BLaER1 treated with 17β-estradiol and CSF1 and Interleukin-3, amounts not matched to agents 10 nM and 100 nM (cell line): ENCODE results near the gene CD34.
A peak's percentile ranks its signal among the peaks of the same experiment; 100 is the strongest.

Source experiments
- H3K27ac ChIP-seq, 11 experiments: shearing (Covaris generic); formaldehyde crosslinking; 2 replicates each; pipeline ENCODE4 v1.8.1; 2022
- H3K27me3 ChIP-seq, 11 experiments: shearing (Covaris generic); formaldehyde crosslinking; 2 replicates each; pipeline ENCODE4 v1.8.1; 2022
- H3K36me3 ChIP-seq, 11 experiments: shearing (Covaris generic); formaldehyde crosslinking; 2 replicates each; pipeline ENCODE4 v1.8.1; 2022
- H3K4me1 ChIP-seq, 10 experiments: shearing (Covaris generic); formaldehyde crosslinking; 2 replicates each; pipeline ENCODE4 v1.8.1; 2022
- H3K4me2 ChIP-seq, 11 experiments: shearing (Covaris generic); formaldehyde crosslinking; 2 replicates each; pipeline ENCODE4 v1.8.1; 2022
- H3K4me3 ChIP-seq, 10 experiments: shearing (Covaris generic); formaldehyde crosslinking; 2 replicates each; pipeline ENCODE4 v1.8.1; 2022
- H3K9ac ChIP-seq, 11 experiments: shearing (Covaris generic); formaldehyde crosslinking; 2 replicates each; pipeline ENCODE4 v1.8.1; 2022
- H3K9me3 ChIP-seq, 11 experiments: shearing (Covaris generic); formaldehyde crosslinking; replicated peaks in 1 of 11; 2 replicates each; pipeline ENCODE4 v1.8.1; 2022
- H4K20me1 ChIP-seq, 11 experiments: shearing (Covaris generic); formaldehyde crosslinking; 2 replicates each; pipeline ENCODE4 v1.8.1; 2022
- Cebpa-rat ChIP-seq, 11 experiments: shearing (Covaris generic); IDR thresholded peaks; 2 replicates each; pipeline ENCODE4 v1.8.1; 2022

Gene CD34

GRCh38 chr1:207870306-207871031, 40.5 kb downstream of the CD34 start:
- H3K4me3 ChIP-seq: no peak overlapping the region
- H3K9me3 ChIP-seq: no peaks in the 10 kb centered on the region
- no peaks in the 10 kb centered on the region; a peak in 1 of 22 replicates for H3K36me3 ChIP-seq
- no peak for TF ChIP-seq Cebpa-rat (IDR thresholded peaks at IDR 0.05)
- H3K27me3 ChIP-seq: no peaks in the 10 kb centered on the region
- H3K27ac ChIP-seq: no peak overlapping the region
- H3K4me1 ChIP-seq: peaks cover 58 to 80% (median 75%) of the 10 kb centered on the region in 10 experiments
- H4K20me1 ChIP-seq: peaks cover 0 to 7% (median 0%) of the 10 kb centered on the region in 11 experiments; a peak in 2 of 22 replicates
- H3K9ac ChIP-seq: no peak overlapping the region
- H3K4me2 ChIP-seq: peak overlapping the region in 5 of 11 experiments; percentile 21 to 97 (median 40); a peak in 10 of 22 replicates

GRCh38 chr1:207869859-207870258, 41.1 kb downstream of the CD34 start:
- Histone ChIP-seq H4K20me1 (peaks cover 0 to 7% (median 0%) of the 10 kb centered on the region in 11 experiments; a peak in 2 of 22 replicates), H3K4me3 (no peak overlapping the region), H3K4me2 (peak overlapping the region in 10 of 11 experiments; percentile 56 to 100 (median 98); a peak in 19 of 22 replicates), H3K9me3 (no peaks in the 10 kb centered on the region), H3K4me1 (peaks cover 63 to 81% (median 76%) of the 10 kb centered on the region in 10 experiments), H3K36me3 (no peaks in the 10 kb centered on the region; a peak in 1 of 22 replicates), H3K9ac (no peak overlapping the region), H3K27ac (no peak overlapping the region), H3K27me3 (no peaks in the 10 kb centered on the region)
- no peak for TF ChIP-seq Cebpa-rat (IDR thresholded peaks at IDR 0.05)

GRCh38 chr1:207868774-207869721, 41.9 kb downstream of the CD34 start:
- Histone ChIP-seq H3K9ac (peak overlapping the region; percentile 72 to 87 (median 81)), H3K27ac (peak overlapping the region; percentile 59 to 77 (median 67)), H4K20me1 (peaks cover 0 to 7% (median 0%) of the 10 kb centered on the region in 11 experiments; a peak in 2 of 22 replicates), H3K27me3 (no peaks in the 10 kb centered on the region), H3K4me1 (peaks cover 63 to 82% (median 76%) of the 10 kb centered on the region in 10 experiments), H3K4me2 (peak overlapping the region; percentile 93 to 100 (median 99)), H3K4me3 (peak overlapping the region; percentile 81 to 95 (median 86)), H3K36me3 (no peaks in the 10 kb centered on the region; a peak in 1 of 22 replicates), H3K9me3 (no peaks in the 10 kb centered on the region)
- TF ChIP-seq Cebpa-rat (IDR thresholded peaks at IDR 0.05): no peak

GRCh38 chr1:207868251-207868773, 42.6 kb downstream of the CD34 start:
- Histone ChIP-seq H4K20me1 (peaks cover 0 to 7% (median 0%) of the 10 kb centered on the region in 11 experiments; a peak in 3 of 22 replicates), H3K27me3 (no peaks in the 10 kb centered on the region), H3K36me3 (peaks cover 0 to under 1% (median 0%) of the 10 kb centered on the region in 11 experiments; a peak in 1 of 22 replicates), H3K27ac (peak overlapping the region; percentile 59 to 77 (median 67)), H3K4me1 (peaks cover 63 to 82% (median 76%) of the 10 kb centered on the region in 10 experiments), H3K9ac (peak overlapping the region; percentile 72 to 87 (median 81)), H3K4me3 (peak overlapping the region; percentile 81 to 95 (median 86)), H3K9me3 (no peaks in the 10 kb centered on the region), H3K4me2 (peak overlapping the region; percentile 93 to 100 (median 99))
- TF ChIP-seq Cebpa-rat (IDR thresholded peaks at IDR 0.05): no peak

- Histone ChIP-seq H3K4me1 (peaks cover 63 to 81% (median 75%) of the 10 kb centered on the region in 10 experiments), H4K20me1 (peaks cover 0 to 7% (median 0%) of the 10 kb centered on the region in 11 experiments; a peak in 3 of 22 replicates), H3K4me2 (peak overlapping the region; percentile 93 to 100 (median 99)), H3K4me3 (peak overlapping the region; percentile 81 to 95 (median 86)), H3K36me3 (peaks cover 0 to 8% (median 0%) of the 10 kb centered on the region in 11 experiments; a peak in 3 of 22 replicates), H3K27me3 (no peaks in the 10 kb centered on the region), H3K9ac (peak overlapping the region; percentile 72 to 87 (median 81); a peak in 21 of 22 replicates), H3K27ac (peak overlapping the region in 7 of 11 experiments; percentile 65 to 77 (median 70); a peak in 7 of 22 replicates), H3K9me3 (no peaks in the 10 kb centered on the region)
- no peak for TF ChIP-seq Cebpa-rat (IDR thresholded peaks at IDR 0.05)
These were observed 43.5 kb downstream of the CD34 start for GRCh38 chr1:207867136-207868109.

- H3K4me1 ChIP-seq: peaks cover 67 to 86% (median 79%) of the 10 kb centered on the region in 10 experiments
- peak overlapping the region in 1 of 11 experiments; percentile 87; a peak in 1 of 22 replicates for H3K9ac ChIP-seq
- H3K4me2 ChIP-seq: peak overlapping the region; percentile 93 to 100 (median 99)
- no peak overlapping the region; a peak in 1 of 20 replicates for H3K4me3 ChIP-seq
- no peaks in the 10 kb centered on the region for H3K9me3 ChIP-seq
- TF ChIP-seq Cebpa-rat (IDR thresholded peaks at IDR 0.05): no peak
- H3K27ac ChIP-seq: no peak overlapping the region
- no peaks in the 10 kb centered on the region for H3K27me3 ChIP-seq
- H3K36me3 ChIP-seq: peaks cover 0 to 8% (median 0%) of the 10 kb centered on the region in 11 experiments; a peak in 3 of 22 replicates
- peaks cover 0 to 7% (median 0%) of the 10 kb centered on the region in 11 experiments; a peak in 4 of 22 replicates for H4K20me1 ChIP-seq
These were observed 44.3 kb downstream of the CD34 start for GRCh38 chr1:207866471-207867135.

GRCh38 chr1:207863893-207864535, 46.9 kb downstream of the CD34 start:
- Histone ChIP-seq H3K36me3 (peaks cover 0 to 14% (median 0%) of the 10 kb centered on the region in 11 experiments; a peak in 7 of 22 replicates), H3K9ac (peak overlapping the region in 2 of 11 experiments; percentile 8 to 11; a peak in 1 of 22 replicates), H3K9me3 (no peaks in the 10 kb centered on the region), H3K27ac (peak overlapping the region in 5 of 11 experiments; percentile 6 to 44 (median 30); a peak in 7 of 22 replicates), H3K27me3 (no peaks in the 10 kb centered on the region), H4K20me1 (peaks cover 0 to 7% (median 0%) of the 10 kb centered on the region in 11 experiments; a peak in 4 of 22 replicates), H3K4me3 (no peak overlapping the region), H3K4me1 (peaks cover 61 to 78% (median 72%) of the 10 kb centered on the region in 10 experiments), H3K4me2 (peak overlapping the region; percentile 65 to 99 (median 78))
- TF ChIP-seq Cebpa-rat (IDR thresholded peaks at IDR 0.05): no peak
